ENCODE data around the gene PTPN14.
"Not testable (repeated sequence)": the region's sequence is repeated elsewhere in the genome, so short reads cannot be mapped to it uniquely, and the experiment has no call there.

Gene PTPN14

DNA sequence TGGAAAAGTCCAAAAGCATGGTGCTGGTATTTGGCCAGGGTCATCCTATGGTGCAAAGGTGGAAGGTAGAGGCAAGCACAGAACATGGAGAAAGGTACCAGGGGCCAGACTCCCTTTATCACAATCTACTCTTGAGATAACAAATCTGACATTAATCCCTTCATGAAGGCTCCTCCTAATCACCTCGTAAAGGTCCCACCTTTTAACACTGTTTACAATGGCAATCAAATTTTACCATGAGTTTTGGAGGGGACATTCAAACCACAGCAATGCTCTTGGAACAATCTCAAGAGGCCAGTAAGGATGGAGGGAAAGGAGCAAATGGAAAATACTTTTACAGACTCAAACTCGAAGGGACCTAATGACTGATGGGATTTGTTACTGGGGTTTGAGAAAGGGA is 6.1 kb downstream of the PTPN14 start:
- in situ Hi-C loops (cut with HindIII; ENCODE audit: low pct_unique_long_range_greater_than_20kb, low sequenced_read_pairs), result no loop called here
- no peak for DNase-seq (ENCODE audit: low read depth in 1 of 2, low spot score in 1 of 2)
- TF ChIP-seq JUND (IDR thresholded peaks at IDR 0.05; ENCODE audit: low read depth), result no peak

DNA sequence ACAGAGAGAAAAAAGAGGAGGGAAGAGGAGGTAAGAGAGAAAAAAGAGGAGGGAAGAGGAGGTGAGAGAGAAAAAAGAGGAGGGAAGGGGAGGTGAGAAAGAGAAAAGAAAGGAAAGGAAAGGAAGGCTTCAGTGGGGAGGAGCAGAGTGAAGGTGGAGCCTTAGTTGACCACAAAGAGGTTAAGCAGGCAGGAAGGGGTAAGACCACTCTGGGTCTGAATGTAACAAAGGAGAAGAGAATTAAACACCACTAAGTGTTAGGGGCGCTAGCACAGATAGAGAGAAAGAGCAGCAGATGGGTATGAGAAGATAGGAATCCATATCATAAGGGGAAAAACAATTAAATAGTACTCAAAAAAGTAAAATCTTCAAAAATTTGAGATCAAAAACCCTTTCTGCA is 6.6 kb downstream of the PTPN14 start:
- no peak for DNase-seq (ENCODE audit: low read depth in 1 of 2, low spot score in 1 of 2)
- in situ Hi-C loops (cut with HindIII; ENCODE audit: low pct_unique_long_range_greater_than_20kb, low sequenced_read_pairs), result no loop called here
- no peak for TF ChIP-seq JUND (IDR thresholded peaks at IDR 0.05; ENCODE audit: low read depth)

GRCh38 chr1:214542275-214543199 is 8.9 kb downstream of the PTPN14 start:
- TF ChIP-seq JUND (IDR thresholded peaks at IDR 0.05; ENCODE audit: low read depth), result no peak
- DNase-seq (ENCODE audit: low read depth in 1 of 2, low spot score in 1 of 2), result no peak
- in situ Hi-C loops (cut with HindIII; ENCODE audit: low pct_unique_long_range_greater_than_20kb, low sequenced_read_pairs), result no loop called here

DNA sequence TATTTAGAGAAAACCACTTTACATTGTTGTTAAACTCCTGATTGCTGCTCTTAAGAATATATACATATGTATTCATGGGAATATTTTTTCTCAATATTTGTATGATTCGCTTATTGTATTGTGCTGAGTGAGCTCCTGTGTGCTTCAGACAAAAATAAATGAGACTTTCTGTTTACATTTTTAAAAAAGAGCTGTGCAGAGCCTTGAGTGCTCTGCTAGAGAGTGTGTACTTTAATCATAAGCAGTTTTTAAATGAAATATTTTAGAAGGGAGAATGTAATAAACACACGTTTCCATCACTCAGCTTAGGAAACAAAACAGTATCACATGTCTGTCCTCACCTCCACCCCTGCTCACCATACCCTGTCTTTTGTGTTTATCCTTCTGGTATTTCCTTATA is 9.7 kb downstream of the PTPN14 start:
- in situ Hi-C loops (cut with HindIII; ENCODE audit: low pct_unique_long_range_greater_than_20kb, low sequenced_read_pairs), result no loop called here
- no peak for DNase-seq (ENCODE audit: low read depth in 1 of 2, low spot score in 1 of 2)
- TF ChIP-seq JUND (IDR thresholded peaks at IDR 0.05; ENCODE audit: low read depth), result no peak

GRCh38 chr1:214541206-214541605 is 10.2 kb downstream of the PTPN14 start:
- no peak for DNase-seq (ENCODE audit: low read depth in 1 of 2, low spot score in 1 of 2)
- in situ Hi-C loops (cut with HindIII; ENCODE audit: low pct_unique_long_range_greater_than_20kb, low sequenced_read_pairs), result no loop called here
- TF ChIP-seq JUND (IDR thresholded peaks at IDR 0.05; ENCODE audit: low read depth), result no peak

DNA sequence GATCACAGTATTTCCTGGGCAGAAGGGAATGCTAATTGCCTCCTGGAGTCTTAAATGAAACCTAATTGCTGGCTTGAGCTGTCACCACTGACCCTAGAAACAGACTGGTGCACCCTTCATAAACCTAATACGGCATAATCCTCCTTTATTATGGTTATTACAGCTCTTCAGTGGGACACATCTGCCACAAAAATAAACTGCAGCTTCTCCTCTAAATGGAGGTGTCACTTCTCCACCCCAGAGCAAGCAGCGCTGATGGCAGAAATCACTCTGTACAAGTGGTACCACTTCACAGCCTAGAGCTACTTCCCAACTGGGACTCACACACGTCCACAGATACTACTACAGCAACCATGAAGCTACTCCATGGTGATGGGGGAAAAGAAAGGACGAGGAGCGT is 11.1 kb downstream of the PTPN14 start:
- no peak for TF ChIP-seq JUND (IDR thresholded peaks at IDR 0.05; ENCODE audit: low read depth)
- no peak for DNase-seq (ENCODE audit: low read depth in 1 of 2, low spot score in 1 of 2)
- in situ Hi-C loops (cut with HindIII; ENCODE audit: low pct_unique_long_range_greater_than_20kb, low sequenced_read_pairs), result no loop called here

GRCh38 chr1:214538496-214538895 is 12.9 kb downstream of the PTPN14 start:
- no peak for TF ChIP-seq JUND (IDR thresholded peaks at IDR 0.05; ENCODE audit: low read depth)
- in situ Hi-C loops (cut with HindIII; ENCODE audit: low pct_unique_long_range_greater_than_20kb, low sequenced_read_pairs), result no loop called here
- DNase-seq (ENCODE audit: low read depth in 1 of 2, low spot score in 1 of 2), result no peak

DNA sequence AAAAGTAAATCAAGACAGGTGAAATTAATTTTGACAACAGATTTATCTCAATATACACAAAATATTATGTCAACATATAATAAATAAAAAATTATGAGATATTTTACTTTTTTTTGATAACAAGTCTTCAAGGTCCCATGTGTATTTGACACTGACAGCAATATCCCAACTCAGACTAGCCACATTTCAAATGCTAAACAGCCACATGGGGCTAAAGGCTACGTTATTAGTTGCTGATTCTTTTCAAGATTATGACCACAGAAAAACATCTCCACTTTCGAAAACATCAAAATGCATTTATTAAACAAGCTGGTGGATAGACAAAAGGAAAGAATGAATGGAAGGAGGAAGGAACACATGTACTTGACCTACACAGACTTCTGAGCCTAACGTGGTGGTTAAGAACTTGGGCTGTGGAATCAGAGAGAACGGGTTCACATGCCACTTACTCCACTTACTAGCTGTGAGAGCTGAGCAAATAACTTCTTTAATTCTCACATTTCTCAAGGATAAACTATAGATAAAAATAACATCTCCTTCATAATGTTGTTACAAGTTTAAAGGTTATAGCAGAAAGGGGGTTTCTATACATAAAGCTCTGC is 13.4 kb downstream of the PTPN14 start:
- in situ Hi-C loops (cut with HindIII; ENCODE audit: low pct_unique_long_range_greater_than_20kb, low sequenced_read_pairs), result no loop called here
- no peak for TF ChIP-seq JUND (IDR thresholded peaks at IDR 0.05; ENCODE audit: low read depth)
- no peak for DNase-seq (ENCODE audit: low read depth in 1 of 2, low spot score in 1 of 2)

DNA sequence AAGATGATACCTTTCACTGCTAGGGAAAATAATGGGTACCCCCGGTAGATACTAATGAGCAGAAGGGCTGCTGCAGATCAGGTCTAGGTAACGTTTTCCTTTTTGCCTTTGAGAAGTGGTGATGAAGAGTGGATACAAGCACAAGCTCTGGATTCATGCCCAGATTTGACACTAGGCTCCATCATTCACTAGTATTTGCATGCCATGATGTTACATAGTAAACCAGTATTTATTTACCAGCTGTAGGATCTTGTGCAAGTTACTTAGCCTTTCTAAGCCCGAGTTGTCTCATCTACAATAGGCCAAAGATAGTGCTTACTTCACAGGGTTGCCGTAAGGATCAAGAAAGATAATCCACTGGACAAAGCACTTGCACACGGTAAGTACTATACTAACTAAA is 14.2 kb downstream of the PTPN14 start:
- peak in 1 of 2 experiments; percentile 27 for DNase-seq (ENCODE audit: low read depth in 1 of 2, low spot score in 1 of 2)
- in situ Hi-C loops (cut with HindIII; ENCODE audit: low pct_unique_long_range_greater_than_20kb, low sequenced_read_pairs), result no loop called here
- TF ChIP-seq JUND (IDR thresholded peaks at IDR 0.05; ENCODE audit: low read depth), result no peak

DNA sequence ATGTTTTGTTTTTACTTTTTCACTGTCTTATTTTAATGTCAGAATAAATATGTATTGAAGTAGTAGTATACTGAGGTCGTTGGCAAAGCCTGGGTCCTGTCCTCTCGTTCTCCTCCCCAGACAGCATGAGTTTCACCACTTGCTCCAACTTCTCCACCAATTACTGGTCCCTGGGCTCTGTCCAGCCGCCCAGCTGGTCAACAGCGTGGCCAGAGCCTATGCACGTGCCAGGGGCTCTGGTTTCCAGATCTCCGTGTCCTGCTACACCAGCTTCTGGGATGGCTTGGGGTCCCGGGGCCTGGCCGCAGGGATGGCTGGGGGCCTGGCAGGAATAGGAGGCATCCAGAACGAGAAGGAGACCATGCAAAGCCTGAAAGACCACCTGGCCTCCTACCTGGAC is 19.3 kb downstream of the PTPN14 start:
- in situ Hi-C loops (cut with HindIII; ENCODE audit: low pct_unique_long_range_greater_than_20kb, low sequenced_read_pairs), result no loop called here
- DNase-seq (ENCODE audit: low read depth in 1 of 2, low spot score in 1 of 2), result no peak
- no peak for TF ChIP-seq JUND (IDR thresholded peaks at IDR 0.05; ENCODE audit: low read depth)

- peak in 1 of 2 experiments; percentile 54 for DNase-seq (ENCODE audit: low read depth in 1 of 2, low spot score in 1 of 2)
- in situ Hi-C loops (cut with HindIII; ENCODE audit: low pct_unique_long_range_greater_than_20kb, low sequenced_read_pairs), result no loop called here
- no peak for TF ChIP-seq JUND (IDR thresholded peaks at IDR 0.05; ENCODE audit: low read depth)
Observed at GRCh38 chr1:214525535-214526019, 25.8 kb downstream of the PTPN14 start.

DNA sequence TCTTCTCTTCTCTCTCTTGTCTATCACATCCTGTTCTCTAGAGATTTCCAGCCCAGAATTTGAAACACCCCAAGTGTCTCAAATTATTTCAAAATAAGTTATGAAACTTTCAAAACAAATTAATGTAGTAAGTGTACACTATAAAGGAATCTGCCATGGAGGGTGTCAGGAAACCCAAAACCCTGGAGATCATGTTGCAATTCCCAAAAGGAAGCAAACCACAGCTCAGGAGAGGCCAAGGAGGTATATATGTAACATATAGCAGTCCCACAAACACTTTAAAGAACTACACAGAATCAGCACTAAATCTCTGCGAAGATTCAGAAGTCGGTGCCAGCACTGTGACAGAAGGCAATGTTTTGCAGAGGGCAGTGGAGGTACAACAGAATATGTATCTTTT is 26.6 kb downstream of the PTPN14 start:
- DNase-seq (ENCODE audit: low read depth in 1 of 2, low spot score in 1 of 2), result no peak
- in situ Hi-C loops (cut with HindIII; ENCODE audit: low pct_unique_long_range_greater_than_20kb, low sequenced_read_pairs), result no loop called here
- no peak for TF ChIP-seq JUND (IDR thresholded peaks at IDR 0.05; ENCODE audit: low read depth)

DNA sequence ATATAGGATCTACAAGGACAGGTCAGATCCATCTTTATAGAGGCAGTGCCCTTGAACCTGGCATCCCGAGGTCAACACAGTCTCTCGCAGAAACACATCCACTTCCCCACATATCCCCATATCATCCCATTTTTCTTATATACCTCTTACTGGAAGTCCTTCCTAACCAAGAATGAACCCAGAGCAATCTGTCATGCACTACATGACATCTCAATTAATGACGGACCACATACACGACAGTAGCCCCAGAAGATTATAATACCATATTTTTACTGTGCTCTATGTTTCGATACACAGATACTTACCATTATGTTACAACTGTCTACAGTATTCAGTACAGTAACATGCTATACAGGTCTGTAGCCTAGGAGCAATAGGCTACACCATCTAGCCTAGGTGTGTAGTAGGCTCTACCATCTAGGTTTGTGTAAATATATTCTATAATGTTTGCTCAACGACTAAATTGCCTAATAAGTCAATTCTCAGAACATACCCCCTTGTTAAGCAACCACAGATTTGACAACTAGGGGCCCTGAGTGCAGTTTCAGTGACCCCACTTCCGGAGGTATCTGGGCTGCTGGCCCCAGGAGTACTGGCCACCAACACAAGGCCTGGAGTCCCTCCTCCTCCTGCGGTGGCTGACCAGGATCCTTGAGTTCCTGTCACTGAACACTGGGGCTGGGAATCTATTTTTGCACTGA is 28.1 kb downstream of the PTPN14 start:
- TF ChIP-seq JUND (IDR thresholded peaks at IDR 0.05; ENCODE audit: low read depth), result no peak
- in situ Hi-C loops (cut with HindIII; ENCODE audit: low pct_unique_long_range_greater_than_20kb, low sequenced_read_pairs), result no loop called here
- DNase-seq (ENCODE audit: low read depth in 1 of 2, low spot score in 1 of 2), result no peak

DNA sequence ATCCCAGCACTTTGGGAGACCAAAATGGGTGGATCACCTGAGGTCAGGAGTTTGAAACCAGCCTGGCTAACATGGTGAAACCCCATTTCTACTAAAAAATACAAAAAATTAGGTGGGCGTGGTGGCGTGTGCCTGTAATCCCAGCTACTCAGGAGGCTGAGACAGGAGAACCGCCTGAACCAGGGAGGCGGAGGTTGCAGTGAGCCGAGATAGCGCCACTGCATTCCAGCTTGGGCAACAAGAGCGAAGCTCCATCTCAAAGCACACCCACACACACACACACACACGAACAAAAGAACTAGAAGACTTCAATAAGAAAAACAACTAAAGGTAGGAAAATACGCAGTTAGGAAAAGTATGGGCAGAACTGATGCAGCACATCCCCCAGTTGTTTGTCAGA is 29.9 kb downstream of the PTPN14 start:
- DNase-seq (ENCODE audit: low read depth in 1 of 2, low spot score in 1 of 2); in situ Hi-C loops (cut with HindIII; ENCODE audit: low pct_unique_long_range_greater_than_20kb, low sequenced_read_pairs): not testable (repeated sequence)

Measured in T47D (cell line).